ENCODE data around the gene TMEM132C. TPM values are rescaled to one million over a fixed set of nuclear protein-coding genes. Genes with fewer than 3 reads are reported as not detected.

The TMEM132C gene
- total and polyA plus RNA-seq, 2 of the 8 experiments (the other 6 are each of a cell fraction or from before 2014, with no cell fraction given) = 0.23 to 0.76 TPM

DNA sequence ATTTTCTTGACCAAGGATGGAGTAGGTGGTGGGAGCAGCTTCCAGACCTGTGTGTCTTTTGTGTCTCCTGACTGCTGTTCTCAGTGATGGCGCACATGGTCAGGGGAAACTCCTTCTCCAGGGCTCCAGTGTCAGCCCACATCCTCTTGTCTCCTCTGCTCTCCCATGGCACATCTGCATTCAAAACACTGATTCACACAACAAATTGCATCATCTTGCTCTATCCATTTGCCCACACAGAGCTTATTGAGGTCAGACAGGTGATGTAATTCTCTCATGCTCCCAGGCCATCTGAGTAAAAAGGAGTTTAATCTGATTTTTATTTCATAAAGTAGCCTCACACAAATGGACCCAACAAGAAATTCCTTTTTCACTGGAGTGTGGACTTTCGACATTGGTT lies 21.8 kb upstream of the TMEM132C start:
- no peak overlapping the region for H3K14ac ChIP-seq (ENCODE audit: insufficient read length)
- H4K91ac ChIP-seq (replicated peaks; ENCODE audit: insufficient read length, low read length) = no peak overlapping the region
- H3K9ac ChIP-seq (replicated peaks in 1 of 4; ENCODE audit: extremely low read depth in 1 of 4, low read depth in 3 of 4, low read length in 3 of 4) = no peak overlapping the region
- no peak overlapping the region for H2BK15ac ChIP-seq (ENCODE audit: low read length)
- no peak overlapping the region for H3K4me3 ChIP-seq (ENCODE audit: extremely low read depth in 1 of 4, insufficient read depth in 2 of 4, low read depth in 3 of 4, low read length in 4 of 4)
- no peak overlapping the region for H2BK20ac ChIP-seq (ENCODE audit: low read length)
- peaks cover 3% of the 10 kb centered on the region; the same call in 1 of the 2 replicates for H3K23me2 ChIP-seq (ENCODE audit: low read depth, low read length)
- TF ChIP-seq, protein P1, sequence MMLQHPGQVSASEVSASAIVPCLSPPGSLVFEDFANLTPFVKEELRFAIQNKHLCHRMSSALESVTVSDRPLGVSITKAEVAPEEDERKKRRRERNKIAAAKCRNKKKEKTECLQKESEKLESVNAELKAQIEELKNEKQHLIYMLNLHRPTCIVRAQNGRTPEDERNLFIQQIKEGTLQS (IDR thresholded peaks at IDR 0.05; ENCODE audit: insufficient read depth, low read depth, low read length) = no peak
- H4K8ac ChIP-seq (ENCODE audit: extremely low read depth, insufficient read depth, low read length) = no peak overlapping the region
- WGBS, 2 experiments (ENCODE audit: extremely low coverage in 1 of 2, insufficient coverage in 1 of 2, insufficient read length in 1 of 2, insufficient replicate concordance in 2 of 2, low coverage in 1 of 2, low lambda C conversion rate in 2 of 2, missing lambda C conversion rate in 1 of 2) = 78% methylated on average over 2 of the region's 2 CpGs; no CpG with 5 or more reads in 1 of the 2 experiments
- H3K27me3 ChIP-seq (replicated peaks in 1 of 4; ENCODE audit: control insufficient read depth in 3 of 4, extremely low read depth in 1 of 4, insufficient read depth in 3 of 4, low read length in 3 of 4) = no peaks in the 10 kb centered on the region; a peak in 1 of 7 replicates
- H4K5ac ChIP-seq (ENCODE audit: insufficient read length, low read depth, low read length) = no peak overlapping the region
- H3K27ac ChIP-seq (ENCODE audit: low read depth, low read length) = no peak overlapping the region
- H2AFZ ChIP-seq (ENCODE audit: low read length) = no peak overlapping the region
- no peak for DNase-seq (ENCODE audit: low read depth in 1 of 2, low spot score in 2 of 2)
- no peak overlapping the region for H3K56ac ChIP-seq (replicated peaks; ENCODE audit: insufficient read length, low read depth, low read length)
- no peak overlapping the region for H2AK5ac ChIP-seq (ENCODE audit: low read depth, low read length)
- H3K18ac ChIP-seq (ENCODE audit: extremely low read depth, low read length) = no peak overlapping the region
- FAIRE-seq = no peak
- H3K9me3 ChIP-seq (ENCODE audit: insufficient read depth in 2 of 2, low read depth in 1 of 2, low read length in 1 of 2) = peaks cover 15 to 23% of the 10 kb centered on the region in 2 experiments
- no peak overlapping the region for H3K4me2 ChIP-seq (ENCODE audit: insufficient read depth in 1 of 2, low read depth in 2 of 2, low read length in 2 of 2)
- POLR2A ChIA-PET (ENCODE audit: partially characterized antibody) = no interaction called here
- H2BK120ac ChIP-seq (replicated peaks; ENCODE audit: low read depth, low read length) = no peak overlapping the region
- no peaks in the 10 kb centered on the region for H3K79me1 ChIP-seq (ENCODE audit: low read depth, low read length)
- CTCF ChIA-PET (ENCODE audit: partially characterized antibody) = interaction anchor here (1.2 kb wide), 1 partner anchor 35 kb away, joined by 4 read pairs; no protein-coding TSS in a partner anchor
- no peaks in the 10 kb centered on the region for H3K79me2 ChIP-seq (ENCODE audit: control insufficient read depth in 1 of 2, insufficient read depth in 2 of 2, low read length in 2 of 2)
- peaks cover 0 to 3% (median 0%) of the 10 kb centered on the region in 4 experiments; a peak in 2 of 7 replicates for H3K4me1 ChIP-seq (replicated peaks in 1 of 4; ENCODE audit: control insufficient read depth in 3 of 4, insufficient read depth in 4 of 4, low read length in 3 of 4)
- no peaks in the 10 kb centered on the region for H4K20me1 ChIP-seq (replicated peaks in 1 of 2; ENCODE audit: control insufficient read depth in 1 of 2, insufficient read depth in 2 of 2, low read length in 2 of 2)
- H2BK5ac ChIP-seq (ENCODE audit: low read depth, low read length) = no peak overlapping the region
- no peak overlapping the region for H2BK12ac ChIP-seq (ENCODE audit: low read depth, low read length)
- H3K36me3 ChIP-seq (ENCODE audit: control insufficient read depth in 2 of 4, insufficient read depth in 4 of 4, low read length in 3 of 4) = no peaks in the 10 kb centered on the region
- no peak overlapping the region for H3K23ac ChIP-seq (ENCODE audit: insufficient read length)
- H3K4ac ChIP-seq (replicated peaks; ENCODE audit: insufficient read length, low read depth, low read length) = no peak overlapping the region
